Stimulated activated CD4-positive, alpha-beta T cell treated with anti-CD3 and anti-CD28 coated beads, Interleukin-4, amount 100 ng/mL, for 4 hours (primary cell): ENCODE data around the gene SMIM22.
A peak's percentile ranks its signal among the peaks of the same experiment; 100 is the strongest.

Experiments
- DNase-seq, 2 experiments: peaks; one replicate each; pipeline ENCODE4 v3.0.0-alpha.2; 2020

SMIM22 gene

DNA sequence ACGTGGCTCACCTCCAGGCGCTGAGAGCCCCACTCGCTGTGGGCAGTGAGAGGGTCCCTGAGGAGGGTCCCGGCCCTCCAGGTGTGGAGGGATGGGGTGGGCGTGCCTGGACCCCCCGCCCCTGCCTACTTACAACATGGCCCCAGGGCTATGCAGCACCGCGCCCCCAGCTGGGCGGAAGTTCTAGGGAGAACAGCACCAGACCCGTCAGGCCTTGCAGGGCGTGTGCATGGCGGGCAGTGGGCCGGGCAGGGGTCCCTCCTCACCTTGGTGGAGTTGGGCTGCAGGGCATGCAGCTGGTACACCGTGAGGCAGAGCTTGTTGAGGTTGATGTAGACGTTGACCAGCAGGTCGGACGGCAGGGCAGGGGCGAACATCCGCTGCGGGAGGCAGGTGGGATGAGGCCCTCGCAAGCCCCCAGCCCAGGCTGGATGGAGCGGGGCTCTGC lies 2.7 kb downstream of the SMIM22 start:
- DNase-seq = no peak

DNA sequence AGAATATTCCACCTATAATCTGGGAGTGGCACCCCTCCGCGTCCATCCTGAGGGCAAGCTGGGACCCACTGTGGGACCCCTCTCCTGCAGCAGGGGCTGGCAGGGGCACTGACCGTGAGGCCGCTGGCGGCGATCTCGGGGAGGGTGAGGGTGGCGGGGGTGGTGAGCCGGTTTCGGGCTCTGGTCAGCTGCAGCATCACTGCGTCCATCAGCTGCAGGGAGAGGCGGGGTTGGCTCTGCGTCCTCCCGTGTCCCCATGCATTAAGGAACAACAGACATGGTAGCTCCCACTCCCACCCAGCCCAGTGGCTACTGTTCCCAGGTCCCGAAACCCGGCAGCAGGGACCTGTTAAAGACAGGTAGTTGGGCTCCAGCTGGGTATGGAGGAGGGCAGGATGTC lies 3.3 kb downstream of the SMIM22 start:
- no peak for DNase-seq

DNA sequence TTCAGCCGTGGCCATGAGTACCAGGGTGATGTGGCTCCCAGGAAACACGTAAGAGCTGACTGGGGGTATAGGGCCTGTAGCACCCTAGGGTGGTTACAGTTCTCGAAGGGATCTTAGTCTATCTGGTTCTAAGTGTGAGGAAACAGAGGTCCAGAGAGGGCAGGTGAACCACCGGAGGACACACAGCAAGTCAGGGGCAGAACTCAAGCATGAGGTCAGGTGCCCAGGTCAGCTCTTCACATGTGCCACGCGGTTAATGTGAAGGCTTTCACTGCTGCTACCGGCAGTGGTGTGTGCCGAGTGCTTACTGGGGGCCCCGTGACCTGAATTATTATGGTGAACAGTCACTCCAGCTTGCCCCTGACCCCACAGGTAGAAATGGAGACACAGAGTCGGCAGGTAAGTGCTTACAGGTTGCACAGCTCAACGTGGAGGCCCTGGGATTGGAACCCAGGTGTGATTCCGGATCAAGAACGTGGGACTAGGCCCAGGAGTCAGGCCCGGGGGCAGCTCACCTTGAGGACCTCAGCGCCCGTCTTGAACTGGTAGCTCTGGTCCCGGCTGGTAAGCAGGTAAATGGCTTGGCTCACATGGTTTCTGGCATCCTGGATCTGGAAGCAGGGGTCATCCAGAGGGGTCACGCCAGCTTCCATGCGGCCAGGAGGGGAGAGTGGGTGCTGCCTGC lies 4.1 kb downstream of the SMIM22 start:
- no peak for DNase-seq

DNA sequence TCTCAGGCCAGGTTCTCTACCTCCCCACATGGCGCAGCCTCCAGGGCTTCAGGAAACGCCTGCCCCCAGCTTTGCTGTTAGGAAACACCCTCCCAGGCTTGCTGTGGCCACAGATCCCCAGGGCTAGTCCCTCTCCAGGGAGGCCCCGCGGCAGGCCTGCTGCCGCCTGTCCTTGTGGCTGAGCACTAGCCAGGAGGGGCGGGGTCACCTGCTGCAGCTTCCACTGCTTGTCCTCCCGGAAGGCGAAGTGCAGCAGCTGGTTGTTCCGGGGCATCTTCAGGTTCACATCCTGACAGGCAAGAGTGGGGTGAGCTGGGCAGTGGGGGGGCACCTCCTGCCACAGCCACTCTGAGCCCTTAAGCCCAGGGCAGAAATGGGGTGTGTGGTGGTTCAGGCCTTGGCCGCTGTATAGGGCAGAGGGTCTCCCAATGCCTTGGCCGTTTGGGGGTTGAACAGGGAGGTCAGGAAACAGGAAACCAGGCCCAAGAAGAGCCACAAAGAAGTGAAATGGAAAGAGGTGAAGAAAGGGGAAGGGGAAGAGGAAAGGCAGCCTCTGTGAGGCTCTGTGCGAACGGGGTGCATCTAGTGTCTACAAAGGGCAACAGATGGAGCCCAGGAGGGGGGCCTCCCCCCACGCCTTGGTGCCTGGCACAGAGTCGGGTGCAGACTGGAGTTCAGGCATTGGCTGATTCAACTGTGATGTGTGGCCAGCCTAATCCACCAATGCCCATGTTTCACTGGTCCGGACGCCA lies 5.3 kb downstream of the SMIM22 start:
- DNase-seq = no peak

DNA sequence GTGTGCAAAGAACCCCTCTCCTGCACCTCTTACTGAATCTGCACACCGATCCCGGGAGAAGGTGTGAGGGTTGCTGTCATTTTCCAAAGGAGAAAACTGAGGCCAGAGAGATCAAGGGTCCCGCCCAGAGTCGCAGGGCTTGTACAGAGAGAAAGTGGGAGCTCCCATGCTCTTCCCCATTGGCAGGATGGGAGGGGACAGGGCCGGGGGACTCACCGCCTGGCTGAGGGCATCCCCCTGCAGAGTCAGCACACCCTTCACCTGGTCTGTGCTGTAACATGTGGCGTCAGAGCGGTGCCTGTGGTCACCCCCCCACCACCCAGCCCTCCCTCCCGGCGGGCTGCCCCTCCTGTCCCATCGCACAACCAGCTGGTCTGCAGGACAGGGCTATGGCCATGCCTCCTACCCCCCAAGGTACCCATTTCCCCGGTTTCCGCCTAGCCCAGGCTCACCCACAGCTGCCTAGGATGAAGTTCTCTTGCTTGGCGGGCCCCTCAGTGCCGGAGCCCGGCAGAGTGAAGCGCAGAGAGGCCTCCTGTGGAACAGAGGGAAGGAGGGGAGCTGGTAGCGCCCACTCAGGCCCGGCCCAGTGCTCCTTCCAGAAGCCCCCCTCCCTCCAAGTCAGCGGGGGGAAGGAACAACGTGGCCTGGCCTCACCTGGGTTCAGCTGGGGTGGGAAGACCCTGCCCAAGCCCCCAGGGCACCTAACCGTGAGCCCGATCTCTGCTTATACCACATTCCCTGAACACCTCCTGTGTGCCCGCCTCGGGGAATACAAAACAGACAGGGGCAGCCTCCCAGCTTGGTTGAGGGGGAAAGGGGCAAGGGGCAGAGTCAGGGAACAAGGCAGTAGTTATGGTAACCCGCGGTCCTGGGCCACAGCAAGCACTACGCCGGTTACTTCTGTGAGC lies 6.1 kb downstream of the SMIM22 start:
- no peak for DNase-seq

DNA sequence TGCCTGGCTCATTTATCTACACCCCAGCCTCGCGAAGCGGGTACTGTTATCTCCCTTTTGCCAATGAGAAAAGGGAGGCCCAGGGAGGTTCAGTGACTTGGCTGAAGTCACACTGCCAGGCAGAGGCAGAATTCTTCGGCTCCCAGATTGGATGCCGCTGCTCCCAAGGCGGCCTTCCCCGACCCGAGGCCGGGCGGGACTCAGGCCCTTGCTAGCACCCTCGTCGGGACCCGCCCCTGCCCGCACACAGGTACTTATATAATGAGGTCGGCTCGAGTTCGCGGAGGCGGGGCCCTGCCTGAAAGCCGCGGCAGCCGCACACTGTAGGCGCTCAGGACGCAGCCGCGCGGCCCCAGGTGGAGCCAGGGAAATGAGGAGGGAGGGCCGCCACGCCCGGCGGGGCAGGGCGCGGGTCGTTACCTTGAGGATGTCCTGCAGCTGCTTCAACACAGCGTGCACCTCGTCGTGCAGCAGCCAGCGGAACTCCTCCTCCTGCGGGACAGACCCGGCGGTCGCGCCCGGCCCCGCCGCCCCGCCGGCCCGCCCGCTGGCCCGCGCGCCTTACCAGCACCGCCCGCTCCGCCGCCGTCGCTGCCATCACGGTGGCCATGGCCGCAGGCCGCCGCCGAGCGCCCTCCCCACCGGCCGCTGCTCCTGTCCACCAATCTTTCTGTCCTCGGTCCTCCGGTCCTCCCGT lies 6.9 kb downstream of the SMIM22 start, which contains the start of gene ROGDI:
ROGDI (minus strand) TSS at position 672 of the 697 bp plus-strand sequence; CDS start at position 610, 62 bp downstream.
- peak; percentile 71 to 75 for DNase-seq

DNA sequence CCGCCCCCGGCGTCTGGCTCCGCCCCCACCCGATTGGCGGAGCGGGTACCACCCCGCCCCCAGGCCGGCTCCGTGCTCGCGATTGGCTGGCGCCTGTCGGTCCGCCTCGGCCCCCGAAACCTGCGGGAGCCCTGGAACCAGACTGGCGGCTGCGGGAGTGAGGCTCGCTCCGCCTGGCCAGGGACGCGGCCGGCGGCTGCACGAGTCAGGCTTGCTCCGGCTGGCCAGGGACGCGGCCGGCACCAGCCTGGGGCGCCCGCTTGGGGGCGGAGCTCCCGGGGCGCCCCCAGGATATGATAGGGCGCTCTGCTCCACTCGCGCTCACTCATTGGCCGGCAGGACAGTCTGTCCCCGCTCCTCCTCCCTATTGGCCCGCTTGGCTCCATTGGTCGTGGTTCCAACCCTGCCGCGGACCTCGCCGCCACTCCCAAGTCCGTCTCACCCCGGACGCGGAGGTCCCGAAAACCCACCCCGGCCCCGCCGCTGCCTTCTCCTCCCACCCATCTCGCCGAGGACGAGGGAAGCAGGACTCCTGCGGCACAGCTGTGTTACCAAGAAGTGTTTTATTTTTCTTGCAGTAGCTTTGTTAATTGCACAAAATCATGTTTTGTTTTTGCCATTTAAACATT lies 7.6 kb downstream of the SMIM22 start:
- DNase-seq = peak; percentile 82 to 90

DNA sequence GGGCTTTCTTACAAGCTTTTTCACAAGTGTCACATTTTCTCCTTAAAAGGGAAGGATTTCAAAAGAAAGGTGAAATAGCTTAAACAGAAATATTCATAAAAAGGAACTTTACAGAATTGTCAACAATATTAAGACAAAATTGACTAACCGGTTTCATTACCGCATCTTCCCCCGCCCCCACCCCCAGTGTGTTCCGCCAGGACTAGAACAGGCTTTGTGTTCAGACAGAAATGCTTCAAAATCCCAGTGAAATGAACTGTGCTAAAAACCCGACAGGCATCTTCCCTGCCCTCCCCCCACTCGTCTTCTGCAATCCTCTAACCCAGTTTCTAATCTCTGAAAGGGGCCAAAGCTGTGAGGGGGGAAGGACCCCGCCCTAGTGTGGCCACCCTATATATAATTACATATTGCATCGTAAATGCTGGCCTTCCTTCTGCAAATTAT lies 8.3 kb downstream of the SMIM22 start:
- no peak for DNase-seq

DNA sequence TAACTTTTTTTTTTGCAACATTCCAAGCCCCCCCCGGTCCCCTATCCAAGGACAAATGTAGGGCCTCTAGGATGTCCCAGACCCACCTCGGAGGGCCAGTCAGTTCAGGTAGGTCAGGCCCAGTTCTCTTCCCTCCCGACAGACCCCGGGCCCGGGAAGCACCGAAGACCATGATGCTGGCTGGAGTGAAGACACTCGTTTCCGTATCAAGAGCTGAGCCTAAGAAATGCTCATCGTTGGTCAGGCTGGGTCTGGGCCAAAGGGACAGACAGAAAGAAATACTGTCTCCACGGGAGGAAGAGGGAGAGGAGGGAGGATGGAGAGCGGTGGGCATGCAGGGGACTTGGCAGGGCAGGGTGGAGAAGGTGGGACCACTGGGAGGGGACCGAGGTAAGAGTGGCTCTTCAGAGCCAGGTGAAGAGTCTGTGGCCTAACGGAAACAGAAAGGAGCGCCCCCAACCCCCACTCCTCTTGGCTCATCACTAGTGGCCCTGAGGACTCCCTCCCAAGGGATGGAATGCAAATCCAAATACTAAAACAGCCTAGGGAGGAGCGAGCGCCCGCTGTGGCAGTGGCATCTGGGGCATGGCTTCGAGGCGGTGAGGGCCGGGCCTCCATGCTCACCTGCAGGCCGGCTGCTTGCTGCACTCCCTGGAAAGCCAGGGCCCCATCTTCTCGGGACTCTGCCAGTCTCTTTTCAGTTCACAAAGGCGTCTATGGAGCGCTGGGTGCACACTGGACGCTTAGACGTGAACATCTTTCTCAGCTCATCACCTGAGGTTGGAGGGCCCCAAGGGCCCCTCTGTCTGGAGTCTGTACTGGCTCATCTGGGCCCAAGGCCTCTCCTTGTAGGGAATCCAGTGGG lies 9.0 kb downstream of the SMIM22 start:
- no peak for DNase-seq

DNA sequence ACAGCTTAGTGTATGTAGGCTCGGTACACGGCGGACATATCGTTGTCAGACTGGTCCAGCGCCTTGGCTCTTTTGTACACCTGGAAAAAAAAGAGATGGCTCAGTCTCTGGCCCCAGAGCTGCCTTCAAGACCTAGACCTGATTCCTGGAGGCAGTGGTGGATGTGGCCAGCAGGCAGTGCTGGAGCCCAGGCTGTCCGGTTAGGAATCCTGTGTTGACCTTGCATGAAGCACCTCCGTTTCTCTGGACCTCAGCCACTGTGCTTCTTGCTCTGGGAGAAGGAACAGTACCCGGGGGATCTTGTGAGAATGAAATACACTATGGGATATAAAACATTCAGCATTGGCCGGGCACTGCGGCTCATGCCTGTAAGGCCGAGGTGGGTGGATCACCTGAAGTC lies 10.1 kb downstream of the SMIM22 start:
- DNase-seq = no peak

DNA sequence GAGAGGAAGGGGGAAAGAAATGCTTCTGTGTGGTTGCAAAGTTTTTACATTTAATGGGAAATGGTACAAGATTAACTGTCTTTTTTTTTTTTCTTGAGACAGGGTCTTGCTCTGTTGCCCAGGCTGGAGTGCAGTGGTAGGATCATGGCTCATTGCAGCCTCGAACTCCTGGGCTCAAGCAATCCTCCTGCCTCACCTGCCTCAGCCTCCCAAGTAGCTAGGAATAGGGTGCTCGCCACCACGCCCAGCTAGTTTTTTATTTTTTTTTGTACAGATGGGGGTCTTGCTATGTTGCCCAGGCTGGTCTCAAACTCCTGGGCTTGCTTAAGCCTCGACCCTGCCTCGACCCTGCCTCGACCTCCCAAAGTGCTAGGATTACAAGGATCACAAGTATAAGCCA lies 11.1 kb downstream of the SMIM22 start:
- no peak for DNase-seq

DNA sequence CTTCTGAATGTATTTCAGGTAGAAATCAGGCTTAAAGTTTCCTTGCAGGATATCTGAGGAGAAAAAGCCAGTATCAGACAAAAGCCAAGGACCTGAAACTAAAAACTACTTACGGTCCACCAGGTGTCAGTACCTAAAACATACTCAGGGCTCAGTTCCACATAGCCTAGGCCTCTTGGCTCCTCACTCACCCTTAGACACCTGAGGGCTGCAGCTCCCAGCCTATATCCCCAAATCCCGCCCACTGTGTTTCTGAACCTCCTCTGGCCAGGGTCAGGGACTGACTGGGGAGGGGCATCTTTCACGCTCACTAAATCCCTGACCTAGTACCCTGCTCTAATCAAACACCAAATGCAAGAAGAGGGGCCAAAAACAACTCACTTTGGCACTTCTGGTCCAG lies 16.1 kb downstream of the SMIM22 start:
- DNase-seq = no peak

DNA sequence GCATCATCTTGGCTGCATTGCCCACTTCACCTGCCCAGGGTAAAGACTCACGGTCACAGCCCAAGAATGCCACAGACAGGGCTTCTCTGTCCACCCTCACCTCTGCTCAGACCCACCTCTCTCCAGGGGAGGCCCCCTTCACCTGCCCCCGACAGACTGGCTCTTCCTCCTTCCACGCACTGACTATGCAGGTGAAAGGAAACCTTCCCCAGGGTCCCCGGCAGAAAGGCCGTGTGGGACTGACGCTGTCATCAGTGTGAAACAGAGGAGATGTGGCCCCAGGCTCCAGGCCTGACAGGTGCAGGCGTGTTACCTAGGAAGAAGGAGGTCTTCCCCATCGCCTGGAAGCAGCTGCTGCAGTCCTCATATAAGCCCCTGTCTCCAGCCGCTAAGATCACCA lies 16.6 kb downstream of the SMIM22 start:
- DNase-seq = no peak

DNA sequence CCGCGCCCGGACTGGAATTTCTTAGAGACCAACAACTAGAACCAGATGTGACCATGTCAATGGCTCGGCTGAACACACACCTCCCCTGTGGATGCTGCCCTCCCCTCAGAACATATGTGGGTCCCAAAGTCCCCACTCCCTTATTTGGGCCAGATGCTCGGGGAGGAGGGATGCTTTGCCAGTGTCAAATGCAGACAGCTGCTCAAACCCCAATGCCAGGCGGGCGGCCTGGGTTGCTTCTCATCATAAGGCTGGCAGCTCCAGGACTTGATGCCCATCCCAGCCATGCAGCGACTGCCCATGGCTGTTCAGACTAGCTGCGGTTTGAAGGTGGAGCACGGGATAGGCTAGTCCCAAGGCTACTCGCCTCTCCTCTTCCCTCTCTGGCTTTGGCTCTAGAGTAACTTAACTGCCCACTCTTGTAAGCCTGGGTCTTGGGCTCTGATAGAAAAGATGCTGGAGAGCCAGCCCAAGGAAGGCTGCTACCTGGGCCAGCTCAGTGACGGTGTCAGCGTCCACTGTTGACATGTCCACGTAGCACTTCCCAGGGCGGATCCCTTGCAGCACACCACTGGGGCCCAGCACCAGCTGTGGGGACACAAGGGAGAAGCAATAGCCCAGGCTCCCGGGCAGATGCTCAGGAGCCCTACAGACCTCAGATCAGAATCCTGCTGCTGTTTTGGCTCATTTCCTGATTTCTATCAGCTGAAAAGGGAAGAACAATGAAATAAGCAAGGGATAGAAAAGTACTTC lies 18.3 kb downstream of the SMIM22 start:
- no peak for DNase-seq

DNA sequence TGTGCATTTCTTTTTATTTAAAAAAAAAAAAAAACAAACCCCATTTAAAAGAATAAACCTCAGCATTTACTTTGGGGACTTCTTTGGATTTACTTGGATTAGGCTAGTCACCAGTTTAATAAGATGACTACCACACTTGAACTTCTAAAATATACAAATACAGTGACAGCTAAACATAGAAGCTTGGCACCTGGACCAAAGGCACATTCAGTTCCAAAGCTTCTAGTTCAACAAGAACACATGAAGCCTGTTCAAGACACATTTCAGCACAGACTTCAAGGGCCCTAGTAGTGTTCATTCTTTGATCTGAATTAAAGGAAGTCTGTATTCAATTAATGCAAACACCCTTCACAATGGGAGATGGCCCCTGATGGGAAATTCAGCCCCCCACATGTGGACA lies 18.9 kb downstream of the SMIM22 start:
- DNase-seq = no peak

DNA sequence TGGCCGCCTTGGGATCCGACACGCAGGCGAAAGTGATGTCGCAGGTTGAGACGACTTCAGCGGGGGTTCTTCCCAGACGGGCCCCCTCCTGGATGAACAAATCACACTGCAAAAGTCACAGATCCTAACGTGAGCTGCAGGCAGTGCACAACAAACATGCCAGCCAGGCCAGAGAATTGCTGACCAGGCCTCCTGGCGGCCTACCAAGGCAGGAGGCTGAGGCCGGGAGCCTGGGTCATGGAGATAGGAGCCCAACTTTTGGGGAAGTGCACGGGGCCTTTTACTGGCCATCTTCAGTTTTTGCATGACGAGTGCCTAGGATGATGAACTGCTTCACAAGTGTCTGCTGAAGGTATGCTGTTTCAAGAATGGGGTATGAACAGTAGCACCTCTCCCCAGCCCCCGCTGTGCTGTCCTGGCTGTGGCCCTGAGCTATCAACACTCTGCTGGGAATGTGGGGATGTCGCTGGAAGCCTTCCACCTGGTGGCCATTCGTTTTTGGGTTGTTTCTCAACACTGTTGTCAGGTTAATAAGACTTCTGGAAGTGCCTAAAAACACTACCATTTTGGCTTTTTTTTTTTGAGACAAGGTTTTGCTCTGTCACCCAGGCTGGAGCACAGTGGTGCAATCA lies 19.5 kb downstream of the SMIM22 start:
- DNase-seq = no peak

DNA sequence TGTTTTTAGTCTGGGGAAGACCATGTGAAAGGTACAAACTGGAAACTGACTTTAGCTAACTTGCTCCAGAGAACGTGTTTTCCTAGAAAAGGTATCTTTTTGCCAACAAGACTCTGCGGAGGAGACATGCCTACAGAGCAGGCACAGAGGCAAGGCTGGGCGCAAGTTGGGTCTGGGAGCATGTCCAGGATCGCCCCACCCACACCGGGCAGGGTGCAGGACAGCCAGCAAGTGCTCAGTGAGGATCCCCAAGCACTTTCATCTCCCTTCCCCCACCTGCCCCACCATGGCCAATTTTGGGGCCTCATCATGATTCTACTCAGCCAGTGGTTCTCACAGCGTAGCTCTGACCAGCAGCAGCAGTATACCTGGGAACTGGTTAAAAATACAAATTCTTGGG lies 25.5 kb downstream of the SMIM22 start:
- DNase-seq = no peak

DNA sequence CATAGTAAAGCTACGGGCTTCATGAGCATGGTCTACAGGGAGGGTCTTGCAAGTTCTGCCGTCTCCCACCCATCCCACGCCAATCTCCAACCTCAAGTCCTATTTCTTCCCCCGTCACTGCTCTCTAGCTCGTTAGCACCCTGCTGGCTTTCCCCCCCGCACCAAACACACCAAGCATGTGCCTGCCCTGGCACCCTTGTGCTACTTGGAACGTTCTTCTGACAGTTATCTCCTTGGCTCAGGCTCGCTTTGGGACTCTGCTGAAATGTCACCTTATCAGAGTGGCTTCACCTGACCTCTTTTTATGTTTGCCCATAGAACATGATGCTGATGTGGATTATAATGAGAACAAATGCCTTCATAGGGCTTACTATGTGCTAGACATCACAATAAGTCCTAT lies 30.0 kb downstream of the SMIM22 start:
- no peak for DNase-seq

DNA sequence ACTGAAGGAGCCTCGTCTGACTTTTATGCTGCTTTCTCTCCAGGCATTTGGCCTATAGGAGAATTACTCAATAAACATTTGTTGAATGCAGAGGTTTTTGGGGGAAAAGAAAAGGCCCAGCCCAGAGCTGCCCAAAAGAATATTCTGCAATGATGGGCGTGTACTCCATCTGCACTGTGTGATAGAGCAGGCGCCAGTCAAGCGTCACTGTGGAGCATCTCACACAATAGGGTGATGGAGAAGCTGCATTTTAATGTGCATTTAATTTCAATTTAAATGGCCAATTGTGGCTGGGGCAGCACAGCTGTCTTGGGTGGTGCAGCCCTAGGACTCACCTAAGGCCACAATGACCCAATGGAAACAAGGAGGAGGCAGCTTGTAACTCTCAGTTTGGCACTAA lies 31.4 kb downstream of the SMIM22 start:
- no peak for DNase-seq

DNA sequence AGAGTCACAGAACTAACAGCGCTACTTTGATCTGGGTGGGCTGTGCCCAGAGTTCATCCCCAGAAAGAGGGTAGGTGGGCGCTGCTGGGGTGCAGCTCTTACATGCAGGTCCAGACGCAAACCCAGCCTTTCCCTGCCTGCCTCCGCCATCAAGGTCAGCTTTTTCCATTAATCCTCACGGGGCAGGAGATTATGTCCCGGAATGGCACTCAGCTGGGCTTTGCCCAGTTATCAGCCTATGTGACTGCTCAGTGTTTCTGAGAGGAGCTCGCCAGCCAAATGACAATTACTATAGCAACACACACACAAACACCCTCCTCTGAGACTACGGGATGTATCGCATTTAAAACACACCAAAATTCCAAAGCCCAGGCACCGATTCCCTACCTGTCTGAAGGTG lies 31.8 kb downstream of the SMIM22 start:
- DNase-seq = no peak
